Measurements from ENCODE around the gene ABCB9.
"Not testable (repeated sequence)": the region's sequence is repeated elsewhere in the genome, so short reads cannot be mapped to it uniquely, and the experiment has no call there.

Gene ABCB9

DNA sequence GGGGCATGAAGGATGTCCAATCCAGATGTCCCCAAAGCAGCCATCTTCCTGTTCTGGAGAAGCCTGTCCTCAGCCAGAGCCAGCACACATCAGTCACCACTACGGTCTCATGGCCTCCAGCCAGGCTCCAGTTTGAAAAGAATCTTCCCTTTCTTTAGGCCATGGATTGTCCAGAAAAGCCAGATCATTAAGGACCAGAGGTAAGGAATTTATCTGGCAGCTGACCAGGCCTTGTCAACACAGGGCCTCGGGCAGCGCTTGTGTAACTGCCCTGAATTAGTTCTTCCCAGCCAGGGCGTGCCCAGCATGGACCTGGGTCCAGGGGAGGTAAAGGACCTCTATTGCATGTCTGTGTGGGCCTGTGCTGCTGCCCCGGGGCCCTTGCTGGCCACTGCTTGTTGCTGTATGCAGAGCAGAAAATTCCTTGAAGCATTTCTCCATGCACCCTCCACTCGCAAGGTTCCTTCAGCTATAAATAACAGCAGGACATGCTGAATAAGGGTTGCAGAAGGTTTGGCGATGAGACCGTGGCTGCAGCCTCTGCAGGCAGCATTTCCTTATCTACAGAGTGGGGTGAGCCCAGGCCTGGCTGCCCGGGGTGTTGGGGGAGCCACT is 48.6 kb downstream of the ABCB9 start:
- TF ChIP-seq, protein P1, sequence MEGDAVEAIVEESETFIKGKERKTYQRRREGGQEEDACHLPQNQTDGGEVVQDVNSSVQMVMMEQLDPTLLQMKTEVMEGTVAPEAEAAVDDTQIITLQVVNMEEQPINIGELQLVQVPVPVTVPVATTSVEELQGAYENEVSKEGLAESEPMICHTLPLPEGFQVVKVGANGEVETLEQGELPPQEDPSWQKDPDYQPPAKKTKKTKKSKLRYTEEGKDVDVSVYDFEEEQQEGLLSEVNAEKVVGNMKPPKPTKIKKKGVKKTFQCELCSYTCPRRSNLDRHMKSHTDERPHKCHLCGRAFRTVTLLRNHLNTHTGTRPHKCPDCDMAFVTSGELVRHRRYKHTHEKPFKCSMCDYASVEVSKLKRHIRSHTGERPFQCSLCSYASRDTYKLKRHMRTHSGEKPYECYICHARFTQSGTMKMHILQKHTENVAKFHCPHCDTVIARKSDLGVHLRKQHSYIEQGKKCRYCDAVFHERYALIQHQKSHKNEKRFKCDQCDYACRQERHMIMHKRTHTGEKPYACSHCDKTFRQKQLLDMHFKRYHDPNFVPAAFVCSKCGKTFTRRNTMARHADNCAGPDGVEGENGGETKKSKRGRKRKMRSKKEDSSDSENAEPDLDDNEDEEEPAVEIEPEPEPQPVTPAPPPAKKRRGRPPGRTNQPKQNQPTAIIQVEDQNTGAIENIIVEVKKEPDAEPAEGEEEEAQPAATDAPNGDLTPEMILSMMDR (IDR thresholded peaks at IDR 0.05; ENCODE audit: insufficient read depth, missing control alignments): no peak
- DNase-seq (ENCODE audit: insufficient read length, low spot score) (no peak), FAIRE-seq (no peak)

DNA sequence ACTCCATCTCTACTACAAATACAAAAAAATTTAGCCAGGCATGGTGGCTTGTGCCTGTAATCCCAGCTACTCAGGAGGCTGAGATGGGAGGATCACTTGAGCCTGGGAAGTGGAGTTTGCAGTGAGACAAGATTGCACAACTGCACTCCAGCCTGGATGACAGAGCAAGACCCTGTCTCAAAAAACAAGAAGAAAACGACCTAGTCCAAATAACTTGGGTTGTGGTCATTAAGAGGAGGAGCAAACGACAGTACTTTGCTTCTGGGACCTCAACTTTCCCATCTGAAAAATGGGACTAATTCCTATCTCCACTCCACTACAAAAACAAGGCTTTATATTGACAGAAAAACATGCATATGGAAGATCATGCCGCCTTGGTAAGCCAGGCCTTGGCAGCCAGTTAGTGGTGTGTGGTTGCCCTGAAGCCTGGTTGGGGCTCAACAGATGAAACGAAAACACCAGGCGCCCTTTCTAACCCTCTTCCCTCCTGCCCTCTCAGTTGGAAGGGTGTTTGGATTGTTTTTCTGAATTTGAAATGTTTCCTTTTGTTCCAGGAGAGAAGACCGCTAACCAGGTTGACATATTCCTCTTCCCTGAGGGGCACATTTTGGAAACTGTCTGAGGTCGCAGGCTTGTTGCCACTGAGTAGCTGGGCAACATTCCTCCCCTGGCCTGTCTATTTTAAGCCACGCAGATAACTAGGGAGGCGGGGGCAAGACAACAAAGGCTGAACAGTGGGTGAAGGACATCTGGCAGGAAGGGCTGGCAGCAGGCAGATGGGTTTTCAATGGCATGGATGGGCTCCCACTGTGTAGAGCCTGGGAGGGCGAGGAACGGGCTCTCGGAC is 56.6 kb downstream of the ABCB9 start:
- FAIRE-seq (no peak), DNase-seq (ENCODE audit: insufficient read length, low spot score) (no peak)
- TF ChIP-seq, protein P1 (IDR thresholded peaks at IDR 0.05; ENCODE audit: insufficient read depth, missing control alignments): no peak

DNA sequence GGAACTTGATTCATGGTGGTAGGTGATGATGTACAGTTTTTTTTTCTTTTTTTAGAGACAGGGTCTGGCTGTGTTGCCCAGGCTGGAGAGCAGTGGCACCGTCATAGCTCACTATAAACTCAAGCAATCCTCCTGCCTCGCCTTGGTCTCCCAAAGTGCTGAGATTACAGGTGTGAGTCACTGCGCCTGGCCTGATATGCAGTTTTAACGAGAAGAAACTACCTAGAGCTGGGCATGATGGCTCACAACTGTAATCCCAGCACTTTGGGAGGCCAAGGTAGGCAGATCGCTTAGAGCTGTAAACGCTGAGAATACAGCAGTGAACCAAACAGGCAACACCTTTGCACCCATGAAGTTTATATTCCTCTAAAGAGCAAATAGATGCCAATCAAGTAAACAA is 57.3 kb downstream of the ABCB9 start:
- TF ChIP-seq, protein P1 (IDR thresholded peaks at IDR 0.05; ENCODE audit: insufficient read depth, missing control alignments): no peak
- no peak for FAIRE-seq
- no peak for DNase-seq (ENCODE audit: insufficient read length, low spot score)

DNA sequence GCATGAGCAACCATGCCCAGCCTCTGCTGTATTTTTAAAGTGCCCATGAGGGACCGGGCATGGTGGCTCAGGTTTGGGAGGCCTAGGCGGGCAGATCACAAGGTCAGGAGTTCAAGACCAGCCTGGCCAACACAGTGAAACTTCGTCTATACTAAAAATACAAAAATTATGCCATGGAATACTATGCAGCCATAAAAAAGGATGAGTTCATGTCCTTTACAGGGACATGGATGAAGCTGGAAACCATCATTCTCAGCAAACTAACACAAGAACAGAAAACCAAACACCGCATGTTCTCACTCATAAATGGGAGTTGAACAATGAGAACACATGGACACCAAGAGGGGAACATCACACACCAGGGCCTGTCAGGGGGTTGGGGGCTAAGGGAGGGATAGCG is 61.0 kb downstream of the ABCB9 start:
- DNase-seq (ENCODE audit: insufficient read length, low spot score); FAIRE-seq: not testable (repeated sequence)

DNA sequence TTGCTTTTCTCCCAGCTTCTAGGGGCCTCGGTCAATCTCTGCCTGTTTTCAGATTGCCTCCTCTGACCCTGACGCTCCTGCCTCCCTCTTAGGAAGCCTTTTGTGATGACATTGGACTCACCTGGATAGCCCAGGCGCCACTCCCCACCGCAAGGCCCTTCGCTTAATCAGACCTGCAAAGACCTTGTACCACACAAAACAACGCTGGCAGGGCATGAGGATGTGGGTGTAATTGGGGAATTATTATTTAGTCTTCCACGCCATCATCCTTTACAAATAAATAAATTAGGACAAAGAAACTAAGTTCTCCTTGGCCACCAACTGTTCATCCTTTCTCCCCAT is 62.6 kb downstream of the ABCB9 start:
- TF ChIP-seq, protein P1 (IDR thresholded peaks at IDR 0.05; ENCODE audit: insufficient read depth, missing control alignments): no peak
- FAIRE-seq (no peak), DNase-seq (ENCODE audit: insufficient read length, low spot score) (no peak)

DNA sequence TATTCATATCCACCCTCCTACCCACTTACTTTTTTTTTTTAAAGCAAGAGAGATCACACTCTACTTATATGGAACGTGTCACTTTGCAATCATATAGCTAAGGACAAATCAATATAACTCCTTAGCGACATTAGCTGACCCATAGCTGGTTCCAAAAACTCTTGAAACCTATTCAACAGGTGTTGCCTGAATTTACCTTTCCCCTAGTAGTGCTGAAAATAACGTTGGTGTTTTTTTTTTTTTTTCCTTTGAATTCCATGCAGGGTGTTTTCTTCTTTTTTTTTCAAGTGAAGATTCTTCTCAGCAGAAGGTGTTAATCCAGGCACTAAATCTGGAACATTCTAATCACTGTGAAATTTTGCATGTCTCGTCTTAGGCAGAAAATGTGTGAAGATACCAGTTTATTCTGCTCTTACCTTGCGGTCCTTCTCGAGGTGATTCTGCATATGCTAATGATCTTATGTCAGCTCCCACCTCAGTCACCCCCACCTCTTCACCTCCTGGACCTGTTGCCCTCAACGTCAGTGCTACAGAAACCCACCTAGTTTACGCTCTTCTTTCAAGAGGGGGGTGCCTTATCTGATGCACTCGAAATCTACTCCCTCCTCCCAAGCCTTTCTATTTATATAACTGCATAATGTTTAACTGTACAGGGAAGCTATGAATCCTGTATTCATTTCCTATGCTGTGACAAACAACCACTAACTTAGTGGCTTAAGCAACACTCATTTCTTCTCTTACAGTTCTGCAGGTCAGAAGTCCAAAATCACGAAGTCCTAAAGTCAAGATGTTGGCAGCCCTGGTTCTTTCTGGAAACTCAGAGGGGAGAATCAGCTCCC is 63.2 kb downstream of the ABCB9 start:
- no peak for FAIRE-seq
- DNase-seq (ENCODE audit: insufficient read length, low spot score): no peak
- TF ChIP-seq, protein P1 (IDR thresholded peaks at IDR 0.05; ENCODE audit: insufficient read depth, missing control alignments): no peak

DNA sequence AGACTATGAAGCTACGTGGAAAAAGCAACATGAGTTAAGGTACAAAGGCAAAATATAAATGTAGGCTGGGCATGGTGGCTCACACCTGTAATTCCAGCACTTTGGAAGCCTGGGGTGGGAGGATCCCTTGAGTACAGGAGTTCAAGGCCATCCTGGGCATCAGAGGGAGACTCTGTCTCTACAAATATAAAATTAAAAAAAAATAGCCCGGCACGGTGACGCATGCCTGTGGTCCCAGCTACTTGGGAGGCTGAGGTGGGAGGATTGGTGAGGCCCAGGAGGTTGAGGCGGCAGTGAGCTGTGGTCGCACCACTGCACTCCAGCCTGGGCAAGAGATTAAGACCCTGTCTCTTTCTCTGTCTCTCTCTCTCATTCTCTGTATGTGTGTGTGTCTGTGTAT is 66.4 kb downstream of the ABCB9 start:
- FAIRE-seq: no peak

More for the DNA sequence above, 66.4 kb downstream of the ABCB9 start:
- no peak for DNase-seq (ENCODE audit: insufficient read length, low spot score)
- TF ChIP-seq, protein P1 (IDR thresholded peaks at IDR 0.05; ENCODE audit: insufficient read depth, missing control alignments): no peak
